Activated T-helper 2 cell treated with anti-CD3 and anti-CD28 coated beads, Interferon-gamma antibody, Interleukin-2, Interleukin-4, amounts not matched to agents 10 μg/mL and 5 μg/mL and 100 μg/mL, durations not matched to agents 14 hours and 24 hours and 36 hours (primary cell): Measurements from ENCODE around the gene CDC34. TPM values are rescaled to one million over a fixed set of nuclear protein-coding genes. Genes with fewer than 3 reads are reported as not detected.
"Not testable (repeated sequence)": the region's sequence is repeated elsewhere in the genome, so short reads cannot be mapped to it uniquely, and the experiment has no call there.

Source experiments
- DNase-seq: peaks from one replicate; pipeline ENCODE4 v3.0.0; 2021; ENCODE audit warnings: low spot score
- H3K27ac Mint-ChIP-seq: one replicate; pipeline ENCODE4 v1.8.0; 2021; ENCODE audit warnings: mixed read lengths
- H3K27me3 Mint-ChIP-seq: one replicate; pipeline ENCODE4 v1.8.0; 2021; ENCODE audit warnings: low read depth, mixed read lengths
- H3K36me3 Mint-ChIP-seq: one replicate; pipeline ENCODE4 v1.8.0; 2021; ENCODE audit warnings: low read depth, mixed read lengths
- H3K4me1 Mint-ChIP-seq: one replicate; pipeline ENCODE4 v1.8.0; 2021; ENCODE audit warnings: low read depth, mixed read lengths
- H3K4me3 Mint-ChIP-seq: one replicate; pipeline ENCODE4 v1.8.0; 2021; ENCODE audit warnings: low read depth, mild to moderate bottlenecking, moderate library complexity, mixed read lengths
- H3K9me3 Mint-ChIP-seq: one replicate; pipeline ENCODE4 v1.8.0; 2021; ENCODE audit warnings: mixed read lengths
- intact Hi-C: fragments of 100-400 bp; cut with micrococcal nuclease; formaldehyde crosslinking; loops from one replicate; pipeline ENCODE4 v1.15.1; 2023
- total RNA-seq: library from RNA; stranded (reverse); gene quantifications from 2 replicates; pipeline ENCODE4 v1.2.3, GENCODE V29; 2022

Gene CDC34
- total RNA-seq, 1 donor from 2014 or later = 53.7 TPM

DNA sequence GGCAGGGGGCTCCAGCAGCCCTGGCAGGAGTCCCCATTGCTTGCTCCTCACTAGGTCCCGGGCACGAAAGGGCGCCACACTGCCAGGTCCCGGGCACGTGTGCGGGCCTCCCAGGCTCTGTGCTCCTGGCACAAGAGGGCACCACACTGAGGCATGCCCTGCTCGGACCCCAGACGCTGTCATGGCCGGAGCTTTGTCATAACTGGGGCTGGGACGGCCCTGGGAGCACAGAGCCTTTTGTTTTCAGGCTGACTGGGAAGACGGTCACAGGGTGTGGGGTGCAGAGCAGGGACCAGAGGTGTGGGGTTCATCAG, 48.2 kb downstream of the CDC34 start:
- intact Hi-C loops = no loop called here
- Mint-ChIP-seq H3K27ac (no peak overlapping the region), H3K4me1 (peaks cover 8% of the 10 kb centered on the region), H3K9me3 (no peaks in the 10 kb centered on the region), H3K4me3 (no peak overlapping the region), H3K36me3 (peaks cover 13% of the 10 kb centered on the region), H3K27me3 (no peaks in the 10 kb centered on the region)
- no peak for DNase-seq

DNA sequence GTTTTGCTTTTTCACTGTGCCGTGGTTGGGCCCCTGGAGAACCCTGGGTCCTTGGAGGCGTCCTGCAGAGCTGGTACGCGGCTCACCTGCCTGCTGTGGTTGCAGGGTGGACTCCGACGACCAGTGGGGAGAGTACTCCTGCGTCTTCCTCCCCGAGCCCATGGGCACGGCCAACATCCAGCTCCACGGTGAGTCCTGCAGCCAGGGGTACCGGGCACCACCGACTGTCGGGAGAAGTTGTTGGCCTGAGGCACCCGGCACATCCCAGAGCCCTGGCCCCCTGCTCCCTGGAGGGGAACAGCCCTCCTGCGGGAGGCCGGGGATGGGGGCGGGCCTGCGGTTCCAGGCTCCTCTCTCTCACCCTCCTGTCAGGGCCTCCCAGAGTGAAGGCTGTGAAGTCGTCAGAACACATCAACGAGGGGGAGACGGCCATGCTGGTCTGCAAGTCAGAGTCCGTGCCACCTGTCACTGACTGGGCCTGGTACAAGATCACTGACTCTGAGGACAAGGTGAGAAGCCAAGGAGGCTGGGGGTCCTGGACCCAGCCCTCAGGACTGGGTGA, 48.8 kb downstream of the CDC34 start:
- Mint-ChIP-seq H3K27me3 (no peaks in the 10 kb centered on the region), H3K36me3 (peaks cover 9% of the 10 kb centered on the region), H3K9me3 (no peaks in the 10 kb centered on the region), H3K4me1 (peaks cover 4% of the 10 kb centered on the region), H3K27ac (no peak overlapping the region), H3K4me3 (no peak overlapping the region)
- intact Hi-C loops = no loop called here
- no peak for DNase-seq

DNA sequence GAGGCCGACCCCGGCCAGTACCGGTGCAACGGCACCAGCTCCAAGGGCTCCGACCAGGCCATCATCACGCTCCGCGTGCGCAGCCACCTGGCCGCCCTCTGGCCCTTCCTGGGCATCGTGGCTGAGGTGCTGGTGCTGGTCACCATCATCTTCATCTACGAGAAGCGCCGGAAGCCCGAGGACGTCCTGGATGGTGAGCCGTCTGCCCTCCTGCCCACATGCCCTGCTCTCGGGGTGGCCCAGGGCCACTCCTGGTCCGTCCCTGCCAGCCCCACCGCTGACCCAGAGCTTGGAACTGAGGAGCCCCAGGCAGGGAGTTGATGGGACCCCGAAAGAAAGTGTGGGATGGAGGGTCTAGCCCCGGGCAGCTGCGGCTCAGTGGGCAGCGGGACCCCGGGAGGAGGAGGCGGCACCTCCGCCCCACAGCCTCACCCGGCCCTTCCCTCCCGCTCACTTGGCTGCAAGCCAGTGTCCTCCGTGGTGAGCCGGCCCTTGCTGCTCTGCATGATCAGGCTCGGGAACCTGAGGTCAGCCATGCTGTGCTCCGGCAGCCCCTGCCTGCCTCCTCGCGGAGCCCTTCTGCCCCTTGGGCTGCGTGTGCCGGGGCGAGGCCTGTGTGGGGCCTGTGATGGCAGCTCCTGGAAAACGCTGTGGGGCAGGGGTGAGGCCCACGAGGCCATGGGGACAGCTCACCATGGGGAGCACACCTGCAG, 50.0 kb downstream of the CDC34 start:
- intact Hi-C loops = no loop called here
- H3K27ac Mint-ChIP-seq = no peak overlapping the region
- no peaks in the 10 kb centered on the region for H3K9me3 Mint-ChIP-seq
- DNase-seq = no peak
- H3K4me3 Mint-ChIP-seq = no peak overlapping the region
- peaks cover 4% of the 10 kb centered on the region for H3K4me1 Mint-ChIP-seq
- H3K27me3 Mint-ChIP-seq = no peaks in the 10 kb centered on the region
- peaks cover 9% of the 10 kb centered on the region for H3K36me3 Mint-ChIP-seq

DNA sequence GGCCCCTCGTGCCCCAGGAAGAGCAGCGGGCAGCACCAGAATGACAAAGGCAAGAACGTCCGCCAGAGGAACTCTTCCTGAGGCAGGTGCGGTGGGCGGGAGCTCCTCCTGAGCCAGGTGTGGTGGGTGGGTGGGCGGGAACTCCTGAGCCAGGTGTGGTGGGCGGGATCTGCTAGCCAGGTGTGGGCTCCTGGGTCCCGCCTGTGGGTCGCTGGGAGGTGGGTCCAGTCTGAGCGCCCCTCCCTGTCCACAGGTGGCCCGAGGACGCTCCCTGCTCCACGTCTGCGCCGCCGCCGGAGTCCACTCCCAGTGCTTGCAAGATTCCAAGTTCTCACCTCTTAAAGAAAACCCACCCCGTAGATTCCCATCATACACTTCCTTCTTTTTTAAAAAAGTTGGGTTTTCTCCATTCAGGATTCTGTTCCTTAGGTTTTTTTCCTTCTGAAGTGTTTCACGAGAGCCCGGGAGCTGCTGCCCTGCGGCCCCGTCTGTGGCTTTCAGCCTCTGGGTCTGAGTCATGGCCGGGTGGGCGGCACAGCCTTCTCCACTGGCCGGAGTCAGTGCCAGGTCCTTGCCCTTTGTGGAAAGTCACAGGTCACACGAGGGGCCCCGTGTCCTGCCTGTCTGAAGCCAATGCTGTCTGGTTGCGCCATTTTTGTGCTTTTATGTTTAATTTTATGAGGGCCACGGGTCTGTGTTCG, 51.1 kb downstream of the CDC34 start:
- H3K27ac Mint-ChIP-seq = no peak overlapping the region
- no peak for DNase-seq
- H3K9me3 Mint-ChIP-seq = no peaks in the 10 kb centered on the region
- H3K4me1 Mint-ChIP-seq = peaks cover 2% of the 10 kb centered on the region
- peaks cover 9% of the 10 kb centered on the region for H3K36me3 Mint-ChIP-seq
- intact Hi-C loops = no loop called here
- H3K4me3 Mint-ChIP-seq = no peak overlapping the region
- no peaks in the 10 kb centered on the region for H3K27me3 Mint-ChIP-seq

DNA sequence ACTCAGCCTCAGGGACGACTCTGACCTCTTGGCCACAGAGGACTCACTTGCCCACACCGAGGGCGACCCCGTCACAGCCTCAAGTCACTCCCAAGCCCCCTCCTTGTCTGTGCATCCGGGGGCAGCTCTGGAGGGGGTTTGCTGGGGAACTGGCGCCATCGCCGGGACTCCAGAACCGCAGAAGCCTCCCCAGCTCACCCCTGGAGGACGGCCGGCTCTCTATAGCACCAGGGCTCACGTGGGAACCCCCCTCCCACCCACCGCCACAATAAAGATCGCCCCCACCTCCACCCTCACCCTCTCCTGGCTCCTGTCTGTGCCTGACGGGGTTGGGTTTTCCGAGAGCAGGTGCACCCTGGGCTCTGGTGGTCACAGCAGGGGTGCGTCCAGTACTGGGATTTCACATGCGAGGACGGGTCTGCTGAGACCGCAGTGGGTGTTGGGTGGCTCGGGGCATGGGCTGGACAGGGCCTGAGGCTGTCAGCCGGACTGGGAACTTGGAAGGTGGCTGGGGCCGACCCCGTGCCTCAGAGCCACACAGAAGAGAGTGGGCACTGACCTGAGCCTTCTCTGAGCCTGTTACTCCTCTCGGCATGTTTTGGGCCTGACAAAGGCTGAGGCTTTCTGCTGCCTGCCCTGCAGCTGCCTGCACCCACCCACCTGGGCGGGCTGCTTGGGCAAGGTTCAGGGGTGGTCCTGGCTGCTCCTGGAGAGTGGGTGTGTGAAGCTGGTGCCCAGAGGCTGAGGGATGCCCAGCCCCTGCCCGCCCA, 51.8 kb downstream of the CDC34 start:
- no peak for DNase-seq
- Mint-ChIP-seq H3K27ac (no peak overlapping the region), H3K36me3 (peaks cover 9% of the 10 kb centered on the region), H3K9me3 (no peaks in the 10 kb centered on the region), H3K4me1 (peaks cover 2% of the 10 kb centered on the region), H3K27me3 (peaks cover 4% of the 10 kb centered on the region), H3K4me3 (no peak overlapping the region)
- intact Hi-C loops = no loop called here

DNA sequence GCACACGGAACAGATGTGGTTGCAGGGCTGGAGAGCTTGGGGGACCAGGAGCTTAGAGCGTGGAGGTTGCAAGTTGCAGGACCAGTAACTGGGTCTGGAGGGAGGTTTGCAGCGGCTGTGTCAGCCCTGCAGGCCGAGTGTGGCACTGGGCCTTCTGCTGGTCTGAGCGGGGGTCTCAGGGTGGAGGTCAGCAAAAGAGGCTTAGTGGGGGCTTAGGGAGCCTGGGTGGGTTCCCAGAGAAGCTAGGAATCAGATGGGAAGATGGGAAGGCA, 52.3 kb downstream of the CDC34 start:
- Mint-ChIP-seq H3K4me3 (no peak overlapping the region), H3K27me3 (peaks cover 4% of the 10 kb centered on the region), H3K36me3 (peaks cover 9% of the 10 kb centered on the region), H3K4me1 (peaks cover 2% of the 10 kb centered on the region), H3K27ac (no peak overlapping the region), H3K9me3 (no peaks in the 10 kb centered on the region)
- no peak for DNase-seq
- intact Hi-C loops = no loop called here

DNA sequence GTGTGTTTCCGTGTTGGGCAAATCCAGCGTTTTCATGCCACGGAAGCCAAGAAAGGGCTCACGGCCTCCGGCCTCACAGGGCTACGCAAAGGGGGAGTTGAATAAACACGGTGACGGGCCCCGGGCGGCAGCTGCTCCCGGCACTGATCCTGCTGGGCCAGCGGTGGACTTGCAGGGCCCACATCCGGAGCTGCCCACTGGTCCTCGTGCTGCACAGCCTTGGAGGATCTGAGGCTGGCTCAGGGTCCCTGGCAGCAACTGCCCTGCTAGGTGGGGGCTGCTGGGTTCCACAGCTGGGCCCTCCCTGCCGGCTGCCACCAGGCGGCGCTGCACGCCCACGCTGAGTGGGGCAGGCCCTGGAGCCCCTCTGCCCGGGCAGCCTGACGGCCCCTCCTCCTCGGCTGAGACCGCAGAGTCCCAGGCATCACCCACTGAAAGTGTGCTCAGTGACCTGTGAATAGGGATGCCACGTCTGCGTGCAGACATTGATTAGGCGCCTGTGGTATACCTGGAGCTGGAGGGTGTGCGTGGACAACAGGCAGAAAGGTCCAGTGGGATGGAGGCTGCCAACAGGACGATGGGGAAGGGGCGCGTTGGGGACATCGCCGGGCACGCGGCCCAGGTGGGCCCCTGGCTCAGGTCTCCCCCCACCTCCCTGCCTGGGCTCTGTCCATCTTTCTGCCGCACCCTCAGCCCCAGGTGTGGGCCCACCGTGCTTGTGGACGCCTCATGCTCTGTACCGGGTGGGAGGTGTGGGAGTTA, 52.9 kb downstream of the CDC34 start:
- Mint-ChIP-seq H3K4me3 (no peak overlapping the region), H3K9me3 (no peaks in the 10 kb centered on the region), H3K27me3 (peaks cover 4% of the 10 kb centered on the region), H3K27ac (no peak overlapping the region), H3K36me3 (peaks cover 9% of the 10 kb centered on the region), H3K4me1 (peaks cover 2% of the 10 kb centered on the region)
- peak; percentile 47 for DNase-seq
- intact Hi-C loops = no loop called here

DNA sequence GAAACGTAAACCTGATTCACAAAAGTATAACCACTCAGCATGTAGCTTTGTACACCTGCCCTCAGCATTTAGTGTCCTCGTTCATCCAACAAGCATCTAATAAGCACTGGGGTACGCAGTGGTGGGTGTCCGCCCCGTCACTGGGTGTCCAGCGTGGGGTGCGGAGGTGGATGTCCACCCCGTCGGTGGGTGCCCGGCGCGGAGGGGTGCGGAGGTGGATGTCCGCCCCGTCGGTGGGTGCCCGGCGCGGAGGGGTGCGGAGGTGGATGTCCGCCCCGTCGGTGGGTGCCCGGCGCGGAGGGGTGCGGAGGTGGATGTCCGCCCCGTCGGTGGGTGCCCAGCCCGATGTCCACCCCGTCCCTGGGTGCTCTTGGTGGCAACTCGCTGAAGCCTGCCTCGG, 53.6 kb downstream of the CDC34 start:
- H3K4me3 Mint-ChIP-seq, H3K9me3 Mint-ChIP-seq, H3K27ac Mint-ChIP-seq, H3K36me3 Mint-ChIP-seq, DNase-seq, intact Hi-C loops, H3K27me3 Mint-ChIP-seq, H3K4me1 Mint-ChIP-seq: not testable (repeated sequence)

DNA sequence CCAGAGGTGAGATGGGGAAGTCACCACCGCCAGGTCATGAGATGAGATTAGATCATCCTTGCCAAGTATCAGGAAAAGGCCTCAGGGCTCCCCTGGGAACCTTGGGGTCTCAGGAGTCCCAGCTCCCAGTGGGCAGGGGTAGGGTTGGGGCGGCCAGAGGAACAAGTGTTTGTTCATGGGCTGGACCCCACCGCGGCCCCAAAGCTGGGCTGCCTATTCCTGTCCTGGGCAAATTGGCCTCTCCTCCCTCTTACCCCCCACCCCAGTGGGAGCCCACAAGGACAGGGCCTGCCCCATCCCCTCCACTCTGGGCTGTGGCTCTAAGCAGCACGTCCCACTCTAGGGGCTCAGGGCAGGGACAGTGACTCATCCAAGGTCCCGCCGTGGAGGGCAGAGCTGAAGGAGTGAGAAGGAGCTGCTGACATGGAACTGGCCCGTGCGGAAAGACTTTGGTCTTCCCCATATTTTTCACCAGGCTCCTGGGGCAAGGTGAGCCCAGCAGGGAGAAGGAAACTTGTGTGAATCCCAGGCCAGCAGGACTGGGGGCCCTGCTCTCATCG, 54.1 kb downstream of the CDC34 start:
- no peak for DNase-seq
- peaks cover 4% of the 10 kb centered on the region for H3K27me3 Mint-ChIP-seq
- H3K9me3 Mint-ChIP-seq = no peaks in the 10 kb centered on the region
- H3K27ac Mint-ChIP-seq = no peak overlapping the region
- peaks cover 2% of the 10 kb centered on the region for H3K36me3 Mint-ChIP-seq
- H3K4me3 Mint-ChIP-seq = no peak overlapping the region
- intact Hi-C loops = no loop called here
- peaks cover 2% of the 10 kb centered on the region for H3K4me1 Mint-ChIP-seq

DNA sequence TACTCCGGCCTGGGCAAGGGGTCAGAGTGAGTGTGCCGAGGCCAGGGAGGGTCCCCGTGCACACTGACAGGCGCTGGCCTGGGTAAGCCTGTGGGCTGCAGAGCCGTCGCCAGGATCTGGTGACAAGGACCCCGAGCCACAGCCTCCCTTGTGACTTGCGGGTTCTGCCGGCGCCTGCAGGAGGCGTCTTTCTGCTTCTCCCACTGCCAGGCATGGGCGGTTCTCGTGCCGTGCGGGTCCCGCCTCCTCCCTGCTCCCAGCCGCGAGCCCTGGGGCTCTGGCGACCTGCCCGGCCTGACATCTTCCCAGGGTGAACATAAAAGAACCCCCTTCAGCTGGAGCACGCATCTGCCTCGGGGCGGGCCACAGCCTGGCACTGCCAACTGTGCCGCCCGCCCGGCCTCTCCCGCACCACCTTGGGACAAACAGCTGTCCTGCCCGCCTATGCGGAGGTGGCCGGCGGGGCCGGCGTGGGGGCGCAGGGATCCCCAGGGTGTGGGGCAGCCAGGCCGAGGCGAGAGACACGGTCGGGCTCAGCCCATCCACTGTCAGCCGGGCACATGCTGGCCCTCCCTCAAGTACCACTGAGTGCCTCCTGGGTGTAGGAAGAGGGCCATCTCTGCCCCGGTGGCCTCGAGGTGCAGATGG, 56.7 kb downstream of the CDC34 start:
- Mint-ChIP-seq H3K4me3 (no peak overlapping the region), H3K4me1 (peaks cover 2% of the 10 kb centered on the region), H3K27me3 (peaks cover 9% of the 10 kb centered on the region), H3K27ac (no peak overlapping the region), H3K36me3 (peaks cover under 1% of the 10 kb centered on the region), H3K9me3 (no peaks in the 10 kb centered on the region)
- DNase-seq = peak; percentile 55
- intact Hi-C loops = no loop called here

DNA sequence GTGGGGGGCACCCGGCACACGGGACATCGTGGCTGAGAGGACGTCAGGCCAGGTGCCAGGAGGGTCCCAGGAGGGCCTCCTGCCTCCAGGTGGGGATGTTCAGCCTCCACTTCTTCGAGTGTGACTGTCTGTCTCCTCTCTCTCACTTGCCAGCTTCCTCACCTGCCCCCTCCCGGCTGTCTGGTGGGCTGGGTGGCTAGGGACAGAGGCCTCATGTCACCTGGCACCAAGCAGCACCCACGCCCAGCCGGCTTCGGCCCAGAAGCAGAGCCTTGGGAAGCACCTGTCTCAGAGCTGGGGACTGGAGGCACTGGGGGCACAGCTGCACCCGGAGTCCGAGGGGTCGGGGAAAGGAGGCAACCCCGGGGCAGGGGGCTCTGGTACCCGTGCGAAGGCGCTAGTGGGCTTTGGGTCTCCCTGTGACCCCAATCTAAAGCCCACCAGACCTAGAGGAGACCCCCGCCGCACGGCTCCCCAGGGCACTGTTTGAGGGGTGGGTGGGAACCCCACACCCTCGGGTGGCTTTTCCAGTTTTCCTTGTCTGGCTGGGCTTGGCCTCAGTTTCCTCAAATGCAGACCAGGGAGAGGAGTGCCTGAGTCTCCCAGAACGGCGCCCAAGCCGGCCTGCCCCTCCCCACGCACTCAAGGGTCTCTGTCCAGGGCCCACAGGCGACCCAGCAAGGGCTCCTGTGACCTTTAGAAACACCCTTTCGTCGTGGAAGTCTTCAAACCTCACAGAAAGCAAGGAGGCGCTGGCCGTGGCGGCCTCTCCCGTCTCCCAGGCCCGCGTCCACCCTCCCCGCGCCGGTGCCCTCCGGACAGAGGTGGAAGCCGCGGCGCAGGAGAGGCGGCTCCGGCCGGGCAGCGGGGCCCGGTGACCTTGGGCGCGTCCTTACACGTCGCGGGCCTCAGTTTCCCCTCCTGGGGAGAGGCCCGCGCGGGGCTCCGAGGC, 57.5 kb downstream of the CDC34 start:
- Mint-ChIP-seq H3K9me3 (no peaks in the 10 kb centered on the region), H3K27ac (no peak overlapping the region), H3K36me3 (no peaks in the 10 kb centered on the region), H3K27me3 (peaks cover 13% of the 10 kb centered on the region), H3K4me1 (peaks cover under 1% of the 10 kb centered on the region), H3K4me3 (peak overlapping the region; percentile 42)
- no peak for DNase-seq
- intact Hi-C loops = no loop called here
